ENCODE measurements around the gene AGAP5.

GRCh38 chr10:73645251-73645650 is 52.7 kb downstream of the AGAP5 start:
- TF ChIP-seq CTCF (IDR thresholded peaks at IDR 0.05) (no peak), POLR2A (IDR thresholded peaks at IDR 0.05) (no peak)

All from gastroesophageal sphincter (tissue), 3 donors.